ENCODE measurements around the gene ALLC. TPM values are rescaled to one million over a fixed set of nuclear protein-coding genes. Genes with fewer than 3 reads are reported as not detected.

ALLC gene
- total and polyA plus RNA-seq, 10 of the 15 experiments (the other 5 are each of a cell fraction or from before 2014, with no cell fraction given) = 0.05 TPM; not detected in 9

DNA sequence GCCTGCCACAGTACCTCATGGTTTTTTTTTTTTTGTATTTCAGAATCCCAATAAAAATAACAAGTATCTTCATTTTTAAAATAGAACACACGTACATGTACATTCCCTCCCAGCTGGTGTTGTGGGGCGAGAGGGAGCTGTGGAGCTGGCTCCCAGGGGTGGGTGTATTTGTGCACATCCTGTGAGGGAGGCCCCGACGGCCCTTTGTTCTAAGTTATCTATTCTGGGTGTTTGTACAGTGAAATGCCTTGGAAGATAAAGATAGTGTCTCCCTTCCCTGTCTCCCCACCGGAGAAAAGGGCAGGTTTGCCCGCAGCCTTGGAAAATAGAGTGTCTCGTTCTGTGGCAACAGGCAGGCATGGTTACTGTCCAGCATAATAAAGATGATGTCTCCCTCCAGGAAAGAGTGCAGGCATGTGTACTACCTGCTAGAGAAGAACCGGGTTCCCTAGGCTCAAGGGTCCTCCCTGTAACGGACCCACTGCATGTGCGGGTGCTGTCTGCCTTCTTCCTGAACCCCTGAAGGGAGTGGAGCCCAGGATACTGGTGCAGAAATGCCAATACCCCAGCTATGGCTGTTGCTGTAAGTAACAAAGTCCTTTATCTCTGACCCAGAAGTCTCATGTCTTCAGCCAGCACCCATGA lies 12.1 kb upstream of the ALLC start (continued):
- TF ChIP-seq, protein P1, sequence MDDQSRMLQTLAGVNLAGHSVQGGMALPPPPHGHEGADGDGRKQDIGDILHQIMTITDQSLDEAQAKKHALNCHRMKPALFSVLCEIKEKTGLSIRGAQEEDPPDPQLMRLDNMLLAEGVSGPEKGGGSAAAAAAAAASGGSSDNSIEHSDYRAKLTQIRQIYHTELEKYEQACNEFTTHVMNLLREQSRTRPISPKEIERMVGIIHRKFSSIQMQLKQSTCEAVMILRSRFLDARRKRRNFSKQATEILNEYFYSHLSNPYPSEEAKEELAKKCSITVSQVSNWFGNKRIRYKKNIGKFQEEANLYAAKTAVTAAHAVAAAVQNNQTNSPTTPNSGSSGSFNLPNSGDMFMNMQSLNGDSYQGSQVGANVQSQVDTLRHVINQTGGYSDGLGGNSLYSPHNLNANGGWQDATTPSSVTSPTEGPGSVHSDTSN (IDR thresholded peaks at IDR 0.05; ENCODE audit: insufficient replicate concordance, low read depth, low read length) = no peak
- TF ChIP-seq ASH2L (IDR thresholded peaks at IDR 0.05; ENCODE audit: borderline replicate concordance, low read depth) = no peak
- TF ChIP-seq ZNF217 (IDR thresholded peaks at IDR 0.05) = no peak
- no peak for TF ChIP-seq TAF1 (IDR thresholded peaks at IDR 0.05; ENCODE audit: borderline replicate concordance, low read depth, low read length)
- no peak for TF ChIP-seq ATF7 (IDR thresholded peaks at IDR 0.05; ENCODE audit: low read depth)
- TF ChIP-seq FOXK2 (IDR thresholded peaks at IDR 0.05) = no peak

DNA sequence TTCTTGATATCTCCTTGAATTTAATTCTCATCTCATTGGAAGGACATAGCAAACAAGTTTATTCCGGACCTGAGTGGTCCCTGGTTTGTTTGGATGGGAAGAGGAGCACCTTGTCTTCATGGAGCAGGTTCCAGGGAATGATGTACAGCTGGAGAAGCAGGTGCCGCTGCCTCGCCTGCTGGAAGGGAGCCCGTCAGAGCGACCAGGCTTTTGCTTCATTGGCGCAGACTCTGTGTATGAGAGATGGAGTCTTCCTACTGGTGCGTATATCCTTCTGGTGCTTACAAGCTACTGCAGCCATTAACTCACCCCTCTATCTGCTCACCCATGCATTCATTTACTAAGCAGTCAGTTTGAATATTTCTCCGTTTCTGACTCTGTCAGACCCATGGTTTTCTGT lies 11.6 kb upstream of the ALLC start:
- no peaks in the 10 kb centered on the region for H3K36me3 ChIP-seq (ENCODE audit: control insufficient read depth in 2 of 2, insufficient read depth in 2 of 2, low read length in 1 of 2)
- H3K4me2 ChIP-seq (ENCODE audit: control insufficient read depth, insufficient read depth) = no peak overlapping the region
- SMC1A ChIA-PET (ENCODE audit: uncharacterized antibody, unreplicated experiment) = no interaction called here
- H2AFZ ChIP-seq (ENCODE audit: control insufficient read depth, low read depth, low read length) = no peak overlapping the region
- H3K4me3 ChIP-seq = no peak overlapping the region
- 59% methylated on average over 8 of the region's 8 CpGs for WGBS (ENCODE audit: insufficient coverage, insufficient replicate concordance, low lambda C conversion rate, missing lambda C conversion rate)
- in situ Hi-C loops (cut with MboI) (no loop called here), intact Hi-C loops (cut with micrococcal nuclease; ENCODE audit: unreplicated experiment) (no loop called here)
- peaks cover 7% of the 10 kb centered on the region for H3K4me1 ChIP-seq (ENCODE audit: control insufficient read depth, insufficient read depth, low read length)
- ATAC-seq = no peak
- no peaks in the 10 kb centered on the region for H4K20me1 ChIP-seq (ENCODE audit: control insufficient read depth, insufficient read depth)
- no peak for DNase-seq (ENCODE audit: low read depth, low spot score)
- RAD21 ChIA-PET (ENCODE audit: unreplicated experiment) = no interaction called here
- no peak for FAIRE-seq
- POLR2A ChIA-PET = no interaction called here
- no peak overlapping the region for H3K9ac ChIP-seq (ENCODE audit: control insufficient read depth, insufficient read depth, low read length)
- no TSS peak for BruUV-seq (replicated peaks)
- H3K27ac ChIP-seq (ENCODE audit: control insufficient read depth, insufficient read depth) = no peak overlapping the region
- H3K27me3 ChIP-seq (replicated peaks in 1 of 2; ENCODE audit: control insufficient read depth in 2 of 2, insufficient read depth in 2 of 2, low read length in 1 of 2) = no peaks in the 10 kb centered on the region
- no peaks in the 10 kb centered on the region for H3K9me3 ChIP-seq (replicated peaks; ENCODE audit: control insufficient read depth, insufficient read depth, low read length)
- no peaks in the 10 kb centered on the region for H3K79me2 ChIP-seq (ENCODE audit: control insufficient read depth, insufficient read depth, low read length)
- no peak for TF ChIP-seq CREM (IDR thresholded peaks at IDR 0.05; ENCODE audit: low read depth)
- no peak for TF ChIP-seq TCF3 (IDR thresholded peaks at IDR 0.05; ENCODE audit: borderline replicate concordance, insufficient read depth, low read depth, low read length)
- TF ChIP-seq ZNF207 (IDR thresholded peaks at IDR 0.05; ENCODE audit: borderline replicate concordance) = no peak
- no peak for TF ChIP-seq POU2F2 (IDR thresholded peaks at IDR 0.05; ENCODE audit: borderline replicate concordance, low read depth, low read length)
- TF ChIP-seq GABPA (IDR thresholded peaks at IDR 0.05; ENCODE audit: low read depth) = no peak
- TF ChIP-seq, protein P2, sequence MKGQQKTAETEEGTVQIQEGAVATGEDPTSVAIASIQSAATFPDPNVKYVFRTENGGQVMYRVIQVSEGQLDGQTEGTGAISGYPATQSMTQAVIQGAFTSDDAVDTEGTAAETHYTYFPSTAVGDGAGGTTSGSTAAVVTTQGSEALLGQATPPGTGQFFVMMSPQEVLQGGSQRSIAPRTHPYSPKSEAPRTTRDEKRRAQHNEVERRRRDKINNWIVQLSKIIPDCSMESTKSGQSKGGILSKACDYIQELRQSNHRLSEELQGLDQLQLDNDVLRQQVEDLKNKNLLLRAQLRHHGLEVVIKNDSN (IDR thresholded peaks at IDR 0.05; ENCODE audit: borderline replicate concordance, extremely low read length, insufficient read depth, low read depth, low read length) = no peak
- no peak for TF ChIP-seq RAD21 (IDR thresholded peaks at IDR 0.05; ENCODE audit: insufficient read depth, low read depth, low read length)
- TF ChIP-seq, protein P3, sequence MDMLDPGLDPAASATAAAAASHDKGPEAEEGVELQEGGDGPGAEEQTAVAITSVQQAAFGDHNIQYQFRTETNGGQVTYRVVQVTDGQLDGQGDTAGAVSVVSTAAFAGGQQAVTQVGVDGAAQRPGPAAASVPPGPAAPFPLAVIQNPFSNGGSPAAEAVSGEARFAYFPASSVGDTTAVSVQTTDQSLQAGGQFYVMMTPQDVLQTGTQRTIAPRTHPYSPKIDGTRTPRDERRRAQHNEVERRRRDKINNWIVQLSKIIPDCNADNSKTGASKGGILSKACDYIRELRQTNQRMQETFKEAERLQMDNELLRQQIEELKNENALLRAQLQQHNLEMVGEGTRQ (IDR thresholded peaks at IDR 0.05; ENCODE audit: borderline replicate concordance, low read depth, low read length) = no peak
- CTCF ChIA-PET = no interaction called here

Measured in GM12878 (cell line).